Fibroblast of skin of right biceps (primary cell): ENCODE measurements around the gene MEIOSIN.

Experiments
- DNase-seq: peaks from one replicate; pipeline ENCODE4 v3.0.0-alpha.2; 2013

Gene MEIOSIN

DNA sequence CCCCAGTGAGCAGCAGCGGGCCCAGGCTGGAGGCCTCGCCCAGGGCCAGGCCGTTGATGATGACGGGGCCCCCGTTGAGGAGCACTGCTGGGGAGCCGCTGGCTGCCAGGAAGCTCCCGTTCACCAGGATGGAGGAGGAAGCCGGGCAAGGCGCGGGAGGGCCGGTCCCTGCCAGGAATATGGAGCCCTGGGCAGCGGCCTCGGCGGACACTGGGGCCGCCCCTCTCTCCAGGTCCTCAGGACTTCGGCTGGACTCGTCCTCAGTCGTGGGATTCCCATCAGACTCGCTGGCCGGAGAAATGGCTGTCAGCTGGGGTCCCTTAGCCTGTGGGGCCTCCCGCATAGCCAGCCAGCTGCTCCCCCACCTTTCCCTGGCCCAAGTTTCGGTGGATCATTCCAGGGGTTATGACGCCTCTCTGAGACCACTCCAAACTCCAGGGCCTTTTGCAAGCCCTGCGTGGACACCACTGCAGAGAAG lies 33.7 kb downstream of the MEIOSIN start:
- no peak for DNase-seq

DNA sequence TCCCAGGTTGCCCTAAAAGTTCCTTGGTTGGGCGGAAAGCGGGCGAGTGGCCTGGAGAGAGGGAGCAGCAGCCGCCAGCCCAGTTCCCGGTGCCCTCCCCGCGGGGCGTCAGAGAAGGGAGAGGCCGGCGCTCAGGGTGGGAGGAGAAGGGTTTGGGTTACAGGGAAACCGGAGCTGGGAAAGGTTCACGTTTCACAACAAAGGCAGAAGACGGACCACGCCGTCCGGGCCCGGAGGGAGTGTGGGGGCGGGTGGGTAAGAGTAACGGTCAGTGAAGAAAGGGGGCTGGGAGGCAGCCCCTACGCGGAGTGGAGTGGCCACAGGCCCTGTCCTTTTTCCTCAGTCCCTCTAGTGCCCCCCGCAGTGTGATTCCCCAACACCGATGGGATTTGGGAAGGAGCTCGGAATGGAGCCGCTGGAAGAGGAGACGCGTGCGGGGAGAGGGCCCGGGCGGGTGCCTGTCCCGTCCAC lies 34.2 kb downstream of the MEIOSIN start:
- DNase-seq, result peak; percentile 84

DNA sequence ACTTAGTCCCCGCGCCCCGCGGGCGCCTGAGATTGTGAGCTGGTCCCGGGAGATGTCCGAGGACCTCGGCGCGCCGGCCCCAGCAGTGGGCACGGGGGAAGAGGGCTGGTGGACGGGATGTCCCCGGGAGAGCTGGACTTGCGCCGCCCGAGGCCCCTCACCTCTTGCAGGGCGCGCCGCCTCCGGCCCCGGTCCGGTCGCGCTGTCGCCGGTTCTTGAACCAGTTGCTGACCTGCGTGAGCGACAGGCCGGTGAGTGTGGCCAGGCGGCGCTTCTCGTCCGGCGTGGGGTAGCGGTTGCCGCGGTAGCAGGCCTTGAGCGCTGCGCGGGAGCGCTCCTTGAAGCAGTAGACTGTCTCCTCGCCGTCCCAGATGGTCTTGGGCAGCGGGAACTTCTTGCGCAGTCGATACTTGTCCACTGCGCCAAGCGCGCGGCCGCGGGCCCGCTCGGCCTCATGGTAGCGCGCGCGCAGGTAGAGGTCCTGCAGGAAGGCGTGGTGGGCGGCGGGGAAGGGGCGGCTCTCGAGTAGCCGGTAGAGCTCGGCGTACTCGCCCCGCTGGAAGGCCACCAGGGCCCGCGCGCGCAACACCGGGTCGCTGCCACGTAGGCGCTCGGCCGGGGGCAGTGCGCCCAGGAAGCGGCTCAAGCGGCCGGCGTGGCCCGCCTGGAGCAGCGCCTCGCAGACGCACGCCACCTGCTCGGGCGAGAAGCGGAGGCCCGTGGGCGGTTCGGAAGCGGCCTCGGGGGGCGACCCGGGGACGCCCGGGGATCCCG lies 34.8 kb downstream of the MEIOSIN start:
- DNase-seq, result peak; percentile 66

DNA sequence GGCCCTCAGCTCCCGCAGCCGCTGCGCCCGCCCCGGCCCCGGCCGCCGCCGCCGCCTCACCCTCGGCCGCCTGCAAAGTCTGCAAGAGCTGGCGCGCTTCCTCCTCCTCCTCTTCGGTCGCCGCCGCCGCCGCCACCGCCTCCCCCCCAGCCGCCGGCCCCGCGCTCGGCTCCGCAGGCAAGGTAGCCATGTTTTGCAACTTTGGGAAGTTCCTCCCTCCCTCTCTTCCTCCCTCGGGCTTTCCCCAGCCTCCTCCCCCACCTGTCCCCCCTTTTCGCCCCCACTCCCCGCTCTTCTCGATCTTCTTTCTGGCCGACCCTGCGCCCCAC lies 35.4 kb downstream of the MEIOSIN start:
- DNase-seq, result peak; percentile 50

DNA sequence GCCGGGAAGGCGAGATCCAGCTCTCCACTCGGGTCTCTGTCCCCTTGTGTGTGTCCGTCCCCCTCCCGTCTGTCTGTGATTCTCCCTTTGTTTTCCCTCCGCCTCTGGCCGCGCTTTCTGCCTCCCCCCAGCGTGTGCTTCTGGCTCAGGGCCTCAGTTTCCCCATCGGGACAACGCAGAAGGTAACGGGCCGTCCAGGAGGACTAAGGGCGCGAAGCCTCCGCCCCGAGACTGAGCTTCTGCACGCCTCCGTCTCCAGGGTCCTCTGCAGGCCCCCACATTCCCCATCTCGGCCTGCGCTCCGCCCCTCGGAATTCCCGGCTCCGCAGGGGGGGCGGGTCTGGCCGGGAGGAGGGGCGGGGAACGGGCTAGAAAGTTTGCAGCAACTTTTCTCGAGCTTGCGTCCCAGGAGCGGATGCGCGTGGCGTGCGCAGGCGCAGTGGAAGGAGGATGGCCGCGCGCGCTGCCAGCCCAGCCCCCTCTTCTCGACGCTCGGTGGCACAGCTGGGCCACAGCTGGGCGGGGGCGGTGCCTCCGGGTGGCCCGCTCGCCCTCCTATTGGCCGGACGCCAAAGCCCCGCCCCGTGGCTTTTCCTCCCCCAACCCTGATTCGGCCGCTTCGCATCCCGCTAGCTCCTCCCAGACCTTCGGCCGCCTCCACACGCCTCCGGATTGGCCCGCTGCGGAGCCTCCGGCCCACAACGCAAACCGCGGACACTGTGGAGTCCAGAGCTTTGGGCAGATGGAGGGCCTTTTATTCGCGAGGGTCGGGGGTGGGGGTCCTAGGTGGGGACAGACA lies 35.9 kb downstream of the MEIOSIN start, which contains the start of gene SIX5:
TSS of gene SIX5 (minus strand) at position 269 of the 799 bp plus-strand sequence. CDS start 408 bp downstream, outside the sequence.
- DNase-seq, result peak; percentile 98

DNA sequence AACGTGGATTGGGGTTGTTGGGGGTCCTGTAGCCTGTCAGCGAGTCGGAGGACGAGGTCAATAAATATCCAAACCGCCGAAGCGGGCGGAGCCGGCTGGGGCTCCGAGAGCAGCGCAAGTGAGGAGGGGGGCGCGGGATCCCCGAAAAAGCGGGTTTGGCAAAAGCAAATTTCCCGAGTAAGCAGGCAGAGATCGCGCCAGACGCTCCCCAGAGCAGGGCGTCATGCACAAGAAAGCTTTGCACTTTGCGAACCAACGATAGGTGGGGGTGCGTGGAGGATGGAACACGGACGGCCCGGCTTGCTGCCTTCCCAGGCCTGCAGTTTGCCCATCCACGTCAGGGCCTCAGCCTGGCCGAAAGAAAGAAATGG lies 36.6 kb downstream of the MEIOSIN start:
- DNase-seq, result peak; percentile 39

DNA sequence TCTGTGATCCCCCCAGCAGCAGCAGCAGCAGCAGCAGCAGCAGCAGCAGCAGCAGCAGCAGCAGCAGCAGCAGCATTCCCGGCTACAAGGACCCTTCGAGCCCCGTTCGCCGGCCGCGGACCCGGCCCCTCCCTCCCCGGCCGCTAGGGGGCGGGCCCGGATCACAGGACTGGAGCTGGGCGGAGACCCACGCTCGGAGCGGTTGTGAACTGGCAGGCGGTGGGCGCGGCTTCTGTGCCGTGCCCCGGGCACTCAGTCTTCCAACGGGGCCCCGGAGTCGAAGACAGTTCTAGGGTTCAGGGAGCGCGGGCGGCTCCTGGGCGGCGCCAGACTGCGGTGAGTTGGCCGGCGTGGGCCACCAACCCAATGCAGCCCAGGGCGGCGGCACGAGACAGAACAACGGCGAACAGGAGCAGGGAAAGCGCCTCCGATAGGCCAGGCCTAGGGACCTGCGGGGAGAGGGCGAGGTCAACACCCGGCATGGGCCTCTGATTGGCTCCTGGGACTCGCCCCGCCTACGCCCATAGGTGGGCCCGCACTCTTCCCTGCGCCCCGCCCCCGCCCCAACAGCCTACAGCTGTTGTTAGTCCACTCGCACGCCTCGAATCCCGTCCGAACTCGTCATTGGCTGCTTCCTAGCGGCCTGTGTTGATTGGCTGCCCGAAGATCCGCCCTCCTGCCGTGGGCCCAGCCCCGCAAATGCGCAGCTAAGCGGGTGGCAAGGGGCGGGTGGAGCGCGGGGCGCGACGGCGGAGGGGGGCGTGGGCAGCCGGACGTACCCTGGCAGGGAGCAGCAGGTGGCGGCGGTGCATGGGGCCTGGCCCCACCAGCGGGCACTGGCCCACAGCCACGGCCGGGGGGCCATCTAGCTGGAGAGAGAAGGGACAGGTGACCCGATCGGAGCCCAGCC lies 37.2 kb downstream of the MEIOSIN start:
- DNase-seq, result peak; percentile 98

DNA sequence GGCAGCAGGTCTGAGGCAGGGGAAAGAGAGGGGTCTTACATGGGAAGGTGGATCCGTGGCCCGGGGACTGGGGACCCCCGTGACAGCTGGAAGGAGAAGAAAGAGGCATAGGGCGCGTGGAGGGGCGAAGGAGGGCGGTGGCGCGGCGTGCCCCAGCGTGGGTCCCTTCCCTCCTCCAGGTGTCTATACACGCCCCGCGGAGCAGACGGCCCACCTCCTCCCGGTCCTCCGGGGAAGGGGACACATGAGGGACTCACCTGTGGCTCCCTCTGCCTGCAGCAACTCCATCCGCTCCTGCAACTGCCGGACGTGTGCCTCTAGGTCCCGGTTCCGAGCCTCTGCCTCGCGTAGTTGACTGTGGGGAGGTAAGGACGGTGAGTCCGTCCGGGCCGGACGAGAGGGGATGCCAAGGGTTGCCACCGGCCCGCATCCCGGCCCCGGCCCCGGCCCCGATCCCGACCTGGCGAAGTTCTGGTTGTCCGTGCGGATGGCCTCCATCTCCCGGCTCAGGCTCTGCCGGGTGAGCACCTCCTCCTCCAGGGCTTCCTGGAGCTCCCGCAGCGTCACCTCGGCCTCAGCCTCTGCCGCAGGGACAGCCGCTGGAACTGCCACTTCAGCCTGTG lies 38.2 kb downstream of the MEIOSIN start:
- no peak for DNase-seq

DNA sequence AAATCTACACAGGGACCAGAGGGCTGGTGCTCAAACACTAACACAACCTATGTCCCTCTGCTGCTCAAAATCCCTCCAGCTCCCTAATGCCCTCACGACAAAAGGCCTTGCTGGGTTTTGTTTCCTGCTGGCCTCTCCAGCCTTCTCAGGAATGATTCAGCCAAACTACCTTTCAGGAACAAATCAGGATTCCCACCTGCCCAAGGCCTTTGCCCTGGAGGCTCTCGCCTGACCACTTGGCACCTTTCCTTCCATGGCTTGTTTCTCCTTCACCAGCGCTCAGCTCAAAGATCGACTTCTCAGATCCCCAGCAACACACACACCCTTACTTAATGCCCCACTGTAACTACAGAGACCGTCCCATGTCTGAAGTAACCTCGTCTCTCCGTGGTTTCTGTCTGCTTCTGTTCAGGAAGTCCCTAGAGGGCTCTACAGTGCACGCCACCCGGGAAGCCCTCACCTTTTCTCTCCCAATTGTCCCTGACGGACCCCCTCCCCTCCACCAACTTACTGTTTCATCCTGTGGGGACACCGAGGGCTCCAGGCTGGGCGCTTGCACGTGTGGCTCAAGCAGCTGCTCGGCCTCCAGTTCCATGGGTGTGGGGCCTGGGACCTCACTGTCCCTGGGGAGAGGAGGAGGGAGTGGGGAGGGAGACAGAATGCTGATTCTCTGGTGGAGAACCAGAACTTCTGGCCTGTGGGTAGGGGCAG lies 39.0 kb downstream of the MEIOSIN start:
- DNase-seq, result no peak

DNA sequence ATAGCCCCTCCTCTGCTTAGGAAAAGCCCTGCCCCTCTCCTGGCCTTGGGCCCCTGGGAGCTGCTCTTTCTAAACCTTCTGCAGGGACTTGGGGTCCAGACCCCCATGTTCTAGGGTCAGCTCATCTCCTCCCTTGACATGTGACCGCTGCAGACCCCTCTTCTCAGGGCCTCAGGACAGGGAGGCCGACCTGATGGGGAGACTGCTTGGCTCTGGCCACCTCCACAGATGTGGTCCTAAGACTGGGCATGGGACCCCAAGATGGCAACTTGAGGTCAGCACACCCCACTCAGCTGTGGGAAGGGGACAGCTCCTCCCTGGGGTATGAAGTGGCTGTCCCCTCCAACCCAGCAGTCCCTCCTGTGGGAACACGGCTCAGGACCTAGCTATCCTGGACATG lies 39.7 kb downstream of the MEIOSIN start:
- no peak for DNase-seq

DNA sequence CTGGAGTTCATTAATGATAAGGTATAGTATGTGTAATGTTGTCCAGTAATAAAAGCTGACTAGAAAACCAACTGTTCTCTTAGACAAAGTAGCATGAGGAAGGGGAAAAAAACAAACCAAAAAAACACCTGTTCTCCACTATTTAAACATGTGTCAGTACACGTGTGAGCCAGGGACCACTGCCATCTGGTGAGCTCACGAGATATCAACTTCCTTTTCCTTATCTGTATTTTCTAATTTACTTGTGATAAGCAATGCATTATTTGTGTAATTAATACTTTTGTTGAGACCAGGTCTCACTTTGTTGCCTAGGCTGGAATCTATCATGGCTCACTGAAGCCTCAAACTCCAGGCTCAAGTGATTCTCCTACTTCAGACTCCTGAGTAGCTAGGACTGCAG lies 40.1 kb downstream of the MEIOSIN start:
- DNase-seq, result no peak

DNA sequence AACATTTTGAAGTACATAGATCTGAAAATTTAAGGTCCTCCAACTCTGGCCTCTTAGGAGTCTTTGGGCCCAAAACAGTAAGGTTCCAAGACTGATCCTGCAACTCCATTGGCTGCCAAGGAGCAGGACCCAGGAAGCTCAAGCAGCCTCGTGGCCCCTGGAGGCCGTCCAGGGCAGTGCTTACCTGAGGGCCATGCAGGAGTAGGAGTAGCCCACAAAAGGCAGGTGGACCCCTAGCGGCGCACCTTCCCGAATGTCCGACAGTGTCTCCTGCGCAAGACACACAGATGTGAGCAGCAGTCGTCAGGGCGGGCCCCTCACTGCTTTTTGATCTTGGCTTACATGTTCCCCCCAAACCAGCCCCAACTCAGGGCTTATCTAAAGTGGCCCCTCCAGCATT lies 41.5 kb downstream of the MEIOSIN start:
- no peak for DNase-seq

DNA sequence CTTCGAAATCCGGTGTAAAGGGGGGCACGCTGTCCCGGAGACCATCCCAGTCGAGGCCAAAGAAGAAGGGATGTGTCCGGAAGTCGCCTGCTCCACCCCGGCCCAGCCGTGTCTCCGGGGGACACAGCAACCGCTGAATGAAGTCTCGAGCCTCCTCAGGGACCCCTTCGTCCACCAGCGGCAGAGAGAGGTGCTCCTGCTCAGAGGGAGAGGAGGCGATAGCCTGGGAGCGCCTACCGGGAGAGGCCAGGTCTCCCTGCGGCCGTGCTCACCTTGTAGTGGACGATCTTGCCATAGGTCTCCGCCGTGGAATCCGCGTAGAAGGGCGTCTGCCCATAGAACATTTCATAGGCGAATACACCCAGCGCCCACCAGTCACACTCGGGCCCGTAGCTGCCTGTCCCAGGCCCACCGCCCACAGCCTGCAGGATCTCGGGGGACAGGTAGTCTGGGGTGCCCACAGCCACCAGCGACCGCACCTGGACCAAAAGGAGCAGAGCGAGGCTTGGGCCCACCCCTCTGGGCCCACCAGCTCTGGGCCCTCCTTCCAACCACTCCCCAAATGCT lies 44.2 kb downstream of the MEIOSIN start:
- DNase-seq, result no peak

DNA sequence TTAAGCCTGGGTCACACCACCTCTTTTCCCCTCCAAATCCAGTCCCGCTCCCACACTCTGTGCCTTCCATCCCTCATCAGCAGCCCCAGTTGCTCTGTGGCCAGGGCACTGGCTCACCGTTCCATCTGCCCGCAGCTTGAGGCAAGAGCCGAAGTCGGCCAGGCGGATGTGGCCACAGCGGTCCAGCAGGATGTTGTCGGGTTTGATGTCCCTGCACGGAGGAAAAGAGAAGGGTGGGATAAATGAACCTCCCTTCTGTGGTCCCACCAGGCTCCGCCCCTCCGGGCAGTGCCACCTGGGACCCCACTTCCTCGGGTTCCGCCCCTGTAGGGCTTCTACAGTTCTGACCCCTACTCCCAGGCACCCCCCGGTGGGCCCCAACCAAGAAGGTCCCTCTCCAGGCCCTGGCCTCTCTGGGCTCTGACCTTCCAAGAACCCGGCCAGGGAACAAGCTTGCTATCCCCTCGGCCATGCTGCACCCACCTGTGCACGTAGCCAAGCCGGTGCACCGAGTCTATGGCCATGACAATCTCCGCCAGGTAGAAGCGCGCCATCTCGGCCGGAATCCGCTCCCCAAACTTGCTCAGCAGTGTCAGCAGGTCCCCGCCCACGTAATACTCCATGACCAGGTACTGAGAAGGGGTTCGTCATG lies 44.9 kb downstream of the MEIOSIN start:
- DNase-seq, result no peak

DNA sequence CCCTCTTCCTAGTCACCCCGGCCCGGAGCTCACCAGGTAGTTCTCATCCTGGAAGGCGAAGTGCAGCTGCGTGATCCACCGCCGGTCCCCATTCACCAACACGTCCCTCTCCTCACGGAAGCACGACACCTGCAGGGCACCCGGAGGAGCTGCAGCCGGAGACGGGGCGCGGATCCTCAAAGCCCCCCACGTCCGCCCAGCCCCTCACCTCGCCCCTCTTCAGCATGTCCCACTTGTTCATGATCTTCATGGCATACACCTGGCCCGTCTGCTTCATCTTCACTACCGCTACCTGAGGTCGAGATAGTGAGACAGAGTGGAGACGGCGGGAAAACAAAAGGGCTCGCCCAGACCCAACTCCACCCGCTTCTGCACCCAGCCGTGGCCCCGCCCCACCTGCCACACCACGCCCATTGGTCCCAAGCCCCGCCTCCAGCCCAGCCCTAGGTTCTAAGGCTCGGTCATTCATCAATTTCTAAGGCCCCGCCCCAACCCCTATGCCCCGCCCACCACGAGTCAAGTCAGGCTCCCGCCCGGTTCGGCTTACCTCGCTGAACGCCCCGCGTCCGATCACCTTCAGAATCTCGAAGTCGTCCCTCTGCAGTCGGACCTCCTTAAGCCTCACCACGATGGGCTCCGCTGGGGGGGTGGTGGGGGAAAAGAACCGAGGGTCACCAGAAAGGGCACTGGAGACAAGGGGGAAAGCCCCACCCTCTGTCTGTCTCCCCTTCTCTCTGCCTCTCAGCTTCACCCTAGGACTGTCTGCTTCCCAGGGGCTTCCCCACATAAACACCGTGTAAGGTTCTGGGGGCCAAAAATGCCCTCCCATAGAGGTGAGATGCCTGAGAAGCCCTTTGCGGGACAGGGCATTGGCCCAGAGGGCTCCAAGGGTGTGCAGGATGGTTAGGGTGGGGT lies 46.2 kb downstream of the MEIOSIN start:
- DNase-seq, result peak; percentile 76

DNA sequence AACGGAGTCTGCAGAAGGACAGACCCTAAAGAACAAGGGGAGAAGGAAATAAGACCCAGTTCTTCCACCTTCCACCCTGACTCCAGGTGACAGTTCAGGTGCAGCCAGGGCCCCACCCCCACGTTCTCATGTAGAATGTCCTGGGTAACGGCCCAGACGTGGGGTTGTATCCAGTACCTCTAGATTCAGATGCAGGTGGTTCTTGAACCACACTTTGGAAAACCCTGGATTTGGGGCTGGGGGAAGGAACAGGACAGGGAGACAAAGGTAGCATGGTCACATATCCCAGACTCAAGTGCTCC lies 46.9 kb downstream of the MEIOSIN start:
- no peak for DNase-seq

DNA sequence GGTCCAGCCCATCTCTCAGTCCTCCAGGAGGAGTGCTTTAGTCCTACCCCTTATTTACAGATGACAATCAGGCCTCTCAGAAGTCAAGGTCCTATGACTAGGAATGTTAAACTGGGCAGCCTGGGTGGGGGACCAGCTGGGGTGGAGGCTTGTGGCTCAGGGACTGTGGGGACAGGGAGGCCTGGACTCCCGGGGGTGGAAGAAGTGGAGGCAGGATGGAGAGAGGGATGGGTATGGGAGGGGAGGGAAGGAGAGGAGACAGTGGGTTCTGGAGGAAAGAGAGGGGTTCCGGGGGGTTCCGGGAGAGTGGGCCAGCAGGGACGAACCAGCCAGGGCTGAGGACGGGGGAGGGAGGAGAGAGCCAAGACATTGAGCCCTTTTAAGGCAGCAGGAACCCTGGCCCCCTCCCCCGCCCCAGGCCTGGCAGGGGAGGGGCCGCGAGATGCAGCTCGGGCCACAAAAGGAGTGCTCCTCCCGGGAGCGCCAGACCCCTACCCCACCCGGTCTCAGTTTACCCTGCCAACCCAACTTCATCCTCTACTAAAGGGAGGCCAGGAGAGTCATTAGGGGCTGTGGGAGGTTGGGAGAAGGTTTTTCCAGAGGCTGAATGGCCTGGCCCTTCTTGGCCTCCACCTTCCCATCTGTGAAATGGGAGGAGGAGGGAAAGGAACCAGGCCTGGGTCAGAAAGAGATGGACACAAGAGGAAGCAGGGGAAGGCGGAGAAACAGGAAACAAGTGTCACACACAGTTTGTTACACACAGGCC lies 47.4 kb downstream of the MEIOSIN start:
- no peak for DNase-seq

DNA sequence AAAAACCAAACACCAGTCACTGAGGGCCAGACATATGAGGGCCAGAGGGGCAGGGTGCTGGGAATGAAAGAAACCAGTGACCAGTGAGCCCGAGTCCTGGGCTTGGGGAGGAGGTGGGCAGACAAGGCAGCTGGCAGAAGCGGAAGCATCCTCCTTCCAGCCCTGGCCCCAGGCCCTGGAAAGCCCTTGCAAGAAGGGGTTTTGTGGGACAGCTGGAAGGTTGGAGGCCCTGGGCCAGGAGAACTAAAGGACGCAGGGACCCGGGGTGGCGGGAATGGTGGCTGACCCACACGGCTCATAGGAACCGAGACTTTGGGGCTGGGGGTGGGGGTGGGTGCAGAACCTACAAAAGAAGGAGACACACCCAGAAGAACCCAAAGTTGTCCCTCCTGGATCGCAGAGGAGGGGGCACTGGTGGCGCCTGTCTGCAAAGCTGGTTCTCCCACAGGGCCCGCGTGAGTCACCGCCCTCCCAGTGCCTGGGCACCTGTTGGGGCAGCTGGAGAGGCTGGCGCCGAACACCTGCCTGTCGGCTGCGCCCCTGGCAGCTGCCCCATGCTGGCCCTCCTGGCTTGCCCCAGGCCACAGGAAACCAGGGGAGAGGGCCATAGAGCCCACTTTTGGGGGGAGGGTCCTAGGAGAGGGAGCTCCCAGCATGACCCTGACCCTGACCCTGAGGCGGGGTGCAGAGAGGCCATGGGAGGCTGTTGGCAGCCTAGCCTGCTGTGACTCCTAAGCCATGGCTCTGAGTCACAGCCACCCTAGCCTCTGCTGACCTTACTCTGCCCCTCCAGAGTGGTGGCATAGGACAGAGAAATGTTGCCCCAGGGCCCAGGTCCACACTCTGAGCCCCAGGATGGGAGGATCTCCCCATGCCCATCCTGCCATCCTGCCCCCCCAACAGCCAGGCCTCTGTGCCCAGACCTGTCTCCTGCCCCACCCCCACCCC lies 48.2 kb downstream of the MEIOSIN start:
- no peak for DNase-seq
